Left kidney (tissue), 2 donors: ENCODE data around the gene C1orf53. TPM values are rescaled to one million over a fixed set of nuclear protein-coding genes. Genes with fewer than 3 reads are reported as not detected.
"Not testable (repeated sequence)": the region's sequence is repeated elsewhere in the genome, so short reads cannot be mapped to it uniquely, and the experiment has no call there.

Experiments
- DNase-seq: peaks from one replicate; pipeline ENCODE4 v3.0.0-alpha.2; 2013
- polyA plus RNA-seq: library from polyadenylated mRNA; unstranded; fragments of 120-200 nt; gene quantifications from one replicate; pipeline ENCODE4 v1.2.1, GENCODE V29; 2013; ENCODE audit not compliant: insufficient read length

C1orf53 gene
- polyA plus RNA-seq, 1 donor: 1.9 TPM

- no peak for DNase-seq
Measured at GRCh38 chr1:197920067-197920396, 17.6 kb downstream of the C1orf53 start.

DNA sequence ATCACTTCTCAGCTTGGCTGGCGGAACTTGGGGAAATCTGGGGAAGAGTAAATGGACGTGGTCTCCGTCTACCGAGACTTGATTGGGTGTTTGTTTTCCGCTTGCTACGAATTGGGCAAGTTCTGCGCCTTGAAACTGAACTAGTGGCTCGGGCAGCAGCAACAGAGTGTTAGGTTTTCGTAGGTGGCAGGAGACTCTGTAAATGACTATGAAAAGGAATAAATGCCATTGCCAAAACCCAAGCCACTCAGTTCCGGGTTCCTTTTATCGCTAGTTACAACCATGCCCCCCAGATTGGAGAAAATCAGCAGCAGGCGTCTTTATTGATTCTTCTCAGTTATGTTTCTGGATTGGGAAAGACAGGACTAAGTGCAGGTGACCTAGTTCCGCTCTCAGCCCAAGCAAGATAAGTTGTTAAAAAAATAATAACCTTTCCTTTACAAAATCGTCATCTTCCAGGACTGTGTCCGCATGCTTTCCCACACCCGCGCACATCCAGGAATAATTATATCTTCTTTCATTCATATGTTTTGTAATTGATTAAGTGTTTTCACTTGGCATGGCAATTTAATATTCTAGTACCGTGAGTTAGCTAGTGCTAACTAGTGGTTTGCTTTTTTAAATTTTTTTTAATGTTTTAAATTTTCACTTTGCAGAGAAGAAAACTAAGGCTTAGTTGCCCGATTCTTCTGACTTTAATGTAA is 18.1 kb downstream of the C1orf53 start:
- DNase-seq: no peak

DNA sequence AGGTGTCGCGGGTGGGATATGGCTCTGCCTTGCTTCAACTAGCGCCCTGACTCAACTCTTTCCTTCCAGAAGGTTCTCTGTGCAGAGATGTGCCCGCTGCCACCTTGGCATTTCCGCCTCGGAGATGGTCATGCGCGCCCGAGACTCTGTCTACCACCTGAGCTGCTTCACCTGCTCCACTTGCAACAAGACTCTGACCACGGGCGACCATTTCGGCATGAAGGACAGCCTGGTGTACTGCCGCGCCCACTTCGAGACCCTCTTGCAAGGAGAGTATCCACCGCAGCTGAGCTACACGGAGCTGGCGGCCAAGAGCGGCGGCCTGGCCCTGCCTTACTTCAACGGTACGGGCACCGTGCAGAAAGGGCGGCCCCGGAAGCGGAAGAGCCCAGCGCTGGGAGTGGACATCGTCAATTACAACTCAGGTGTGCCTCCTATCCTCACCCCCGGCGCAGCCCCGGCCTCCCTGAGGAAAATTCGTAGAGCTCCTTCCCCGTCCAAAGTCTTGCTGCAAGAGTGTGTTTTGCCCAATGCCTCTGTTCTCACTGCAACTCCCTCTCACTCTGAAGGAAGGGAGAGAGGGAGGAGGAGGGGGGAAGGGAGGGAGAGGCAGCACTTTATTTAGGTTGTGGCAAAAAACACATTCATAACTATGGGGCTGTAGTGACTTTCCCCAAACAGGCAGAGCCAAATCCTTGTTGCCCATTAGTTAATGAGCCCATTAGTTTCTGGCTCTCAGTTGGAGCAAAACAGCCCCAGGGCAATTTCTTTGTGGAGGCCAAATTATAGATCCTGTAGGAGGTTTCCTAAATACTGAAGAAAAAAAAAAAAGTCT is 19.0 kb downstream of the C1orf53 start:
- DNase-seq: no peak

DNA sequence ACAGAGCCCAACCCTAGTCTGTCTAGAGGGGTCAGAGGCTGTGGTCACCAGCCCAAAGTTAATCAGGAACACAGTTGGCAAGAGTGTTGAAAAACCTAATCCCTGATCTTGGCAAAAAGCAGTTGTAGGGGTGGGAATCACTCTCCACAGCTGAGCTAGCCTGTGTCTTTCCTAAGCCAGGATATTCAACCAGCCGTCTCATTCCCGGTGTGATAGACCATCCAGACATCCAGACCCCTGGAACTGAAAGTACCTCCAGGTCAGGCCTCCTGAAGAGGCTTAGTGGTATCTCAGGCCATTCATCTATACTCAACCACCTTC is 19.6 kb downstream of the C1orf53 start:
- DNase-seq: no peak

- DNase-seq: no peak
Measured at GRCh38 chr1:197923038-197923437, 20.6 kb downstream of the C1orf53 start.

DNA sequence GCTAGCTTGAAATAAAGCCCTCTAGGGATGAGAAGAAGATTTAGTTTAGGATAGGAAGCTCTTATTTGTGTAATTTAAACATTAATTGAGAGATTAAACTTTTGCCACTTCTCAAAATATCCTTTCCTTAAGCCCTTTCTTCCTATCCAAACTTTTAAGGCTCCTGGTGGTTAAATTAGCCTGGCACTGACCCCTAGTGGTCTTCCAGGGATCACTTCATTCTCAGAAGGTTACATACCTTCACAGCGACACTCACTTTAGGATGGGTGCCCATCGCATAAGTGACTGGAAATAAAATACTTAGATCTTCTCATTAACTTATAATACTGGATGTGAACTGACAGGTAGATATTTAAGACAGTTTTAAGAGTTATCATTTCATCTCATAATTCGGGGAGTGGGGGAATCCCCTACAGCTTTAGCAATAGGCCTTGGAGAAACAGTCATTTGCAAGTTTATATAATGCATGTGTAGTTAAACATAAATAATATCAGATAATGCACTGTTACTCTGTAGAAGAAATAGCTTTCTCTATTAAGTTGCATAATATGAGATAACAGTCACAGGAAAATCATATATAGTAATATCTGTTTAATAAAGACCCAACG is 22.2 kb downstream of the C1orf53 start:
- DNase-seq: no peak

DNA sequence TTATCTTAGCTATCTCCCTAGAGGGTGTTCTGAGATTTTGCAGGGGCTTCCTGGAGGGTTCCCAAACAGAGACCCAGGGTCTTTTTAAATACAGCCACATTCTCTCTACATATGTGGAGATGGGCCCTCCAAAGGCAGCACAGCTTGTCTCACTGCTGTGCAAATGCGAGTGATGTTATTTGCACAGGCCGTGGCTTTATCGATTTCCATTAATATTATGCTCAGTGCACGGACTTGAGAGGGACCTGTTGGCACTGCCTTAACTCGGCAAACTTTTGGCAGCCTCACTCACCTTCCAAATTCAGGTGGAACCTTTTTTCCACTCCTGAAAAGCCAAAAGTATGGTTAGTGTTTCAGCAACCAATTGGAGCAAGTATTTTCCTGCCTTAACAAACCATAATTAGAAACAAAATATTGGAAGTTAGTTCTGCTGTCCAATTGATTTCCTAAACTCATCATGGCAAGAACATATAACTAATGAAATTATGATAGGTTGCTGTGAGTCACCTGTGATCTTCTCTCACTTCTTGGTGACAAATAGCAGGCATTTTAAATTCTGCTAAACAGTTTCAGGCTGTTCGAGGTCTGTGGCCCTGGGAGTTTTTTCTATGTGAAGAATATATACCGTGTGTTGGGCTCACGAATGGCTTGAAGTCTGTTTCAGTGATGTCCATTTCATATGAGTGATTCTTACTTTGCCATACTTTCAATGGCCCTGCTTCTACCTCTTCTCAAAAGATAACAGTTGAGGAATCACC is 25.7 kb downstream of the C1orf53 start:
- no peak for DNase-seq

DNA sequence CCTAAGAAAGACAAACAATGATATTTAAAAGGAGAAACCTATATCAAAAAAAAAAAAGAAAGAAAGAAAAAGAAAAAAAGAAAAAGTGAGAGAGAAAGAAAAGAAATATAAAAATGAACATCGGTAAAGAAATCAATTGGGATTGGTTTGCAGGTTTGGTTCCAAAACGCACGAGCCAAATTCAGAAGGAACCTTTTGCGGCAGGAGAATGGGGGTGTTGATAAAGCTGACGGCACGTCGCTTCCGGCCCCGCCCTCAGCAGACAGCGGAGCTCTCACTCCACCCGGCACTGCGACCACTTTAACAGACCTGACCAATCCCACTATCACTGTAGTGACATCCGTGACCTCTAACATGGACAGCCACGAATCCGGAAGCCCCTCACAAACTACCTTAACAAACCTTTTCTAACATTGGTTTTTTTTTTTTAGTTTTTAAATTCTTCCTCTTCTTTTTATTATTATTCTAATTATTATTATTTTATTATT is 26.5 kb downstream of the C1orf53 start:
- no peak for DNase-seq

DNA sequence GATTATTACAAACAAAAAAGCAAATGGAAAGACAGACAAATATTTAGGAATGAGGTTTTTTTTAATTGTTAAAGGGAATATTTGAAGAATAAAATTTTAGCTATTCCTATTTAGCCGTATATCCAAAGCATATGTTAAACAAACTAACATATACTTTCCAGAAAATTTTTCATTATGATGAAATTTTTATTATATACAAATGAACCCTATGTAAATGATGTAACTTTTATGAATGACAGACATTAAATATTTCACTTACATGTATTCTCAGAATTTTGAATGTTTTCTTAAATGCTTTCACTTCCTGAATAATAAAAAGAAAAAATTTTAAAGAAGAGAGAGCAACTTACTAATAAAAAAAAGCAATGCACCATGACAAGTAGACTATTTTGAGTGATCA is 30.6 kb downstream of the C1orf53 start:
- no peak for DNase-seq

DNA sequence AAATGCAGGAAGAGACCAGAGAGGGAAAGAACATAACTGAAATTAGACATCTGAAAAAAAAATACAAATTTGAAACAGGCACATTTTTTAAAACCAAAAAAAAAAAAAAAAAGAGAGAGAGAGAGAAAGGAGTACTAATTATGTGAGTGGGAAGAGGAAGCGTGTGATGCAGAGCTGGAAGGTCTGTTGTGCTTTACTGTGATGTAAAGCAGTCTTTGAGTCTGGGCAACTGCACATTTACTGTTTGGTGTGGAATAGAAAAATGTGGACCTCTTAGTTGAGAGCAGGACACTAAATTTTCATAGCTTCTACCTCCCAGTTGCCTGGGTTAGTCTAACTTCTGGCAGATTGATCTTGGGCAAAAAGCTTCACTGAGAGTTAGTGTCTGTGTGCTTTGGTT is 31.2 kb downstream of the C1orf53 start:
- DNase-seq: no peak

DNA sequence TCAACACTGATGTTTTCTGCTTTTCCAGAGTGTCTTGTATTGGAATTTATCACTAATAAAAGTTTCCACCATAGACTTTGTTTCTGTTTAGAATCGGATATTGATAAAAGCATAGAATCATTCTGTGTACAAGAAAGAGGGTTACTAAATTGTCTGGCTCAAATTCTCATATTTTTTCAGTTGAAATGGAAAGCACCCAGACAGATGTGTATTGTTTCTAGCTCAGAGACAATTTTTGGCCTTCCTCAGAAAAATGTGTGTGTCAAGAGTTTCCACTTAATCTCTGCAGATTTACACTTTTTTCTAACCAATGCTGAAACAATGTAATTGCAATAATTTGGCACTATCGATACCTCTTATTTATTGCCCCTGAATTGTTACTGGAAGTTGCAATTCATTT is 35.0 kb downstream of the C1orf53 start:
- DNase-seq: no peak

GRCh38 chr1:197937892-197938291 is 35.5 kb downstream of the C1orf53 start:
- DNase-seq: no peak

- not testable (repeated sequence) for DNase-seq
Measured at GRCh38 chr1:197939159-197939980, 36.9 kb downstream of the C1orf53 start.

- DNase-seq: no peak
Measured at GRCh38 chr1:197942042-197942441, 39.6 kb downstream of the C1orf53 start.

DNA sequence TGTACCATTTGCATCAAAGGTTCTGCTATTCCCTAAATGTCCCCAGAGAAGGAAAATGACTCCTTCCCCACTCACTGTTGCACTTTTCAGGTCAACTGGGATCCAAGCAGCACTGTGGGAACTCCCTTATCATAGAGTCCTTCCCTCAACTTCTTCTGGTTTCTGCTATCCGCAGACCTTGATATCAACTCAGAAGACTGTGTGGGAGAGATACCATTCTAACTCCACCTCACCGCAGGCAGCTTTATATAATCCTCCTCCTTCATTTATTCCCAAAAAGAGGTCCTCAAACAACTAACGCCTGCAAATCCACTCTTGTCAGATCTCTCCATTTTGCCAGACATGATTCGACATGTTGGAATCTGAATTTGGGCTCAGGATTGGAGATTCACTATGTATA is 42.1 kb downstream of the C1orf53 start:
- no peak for DNase-seq

DNA sequence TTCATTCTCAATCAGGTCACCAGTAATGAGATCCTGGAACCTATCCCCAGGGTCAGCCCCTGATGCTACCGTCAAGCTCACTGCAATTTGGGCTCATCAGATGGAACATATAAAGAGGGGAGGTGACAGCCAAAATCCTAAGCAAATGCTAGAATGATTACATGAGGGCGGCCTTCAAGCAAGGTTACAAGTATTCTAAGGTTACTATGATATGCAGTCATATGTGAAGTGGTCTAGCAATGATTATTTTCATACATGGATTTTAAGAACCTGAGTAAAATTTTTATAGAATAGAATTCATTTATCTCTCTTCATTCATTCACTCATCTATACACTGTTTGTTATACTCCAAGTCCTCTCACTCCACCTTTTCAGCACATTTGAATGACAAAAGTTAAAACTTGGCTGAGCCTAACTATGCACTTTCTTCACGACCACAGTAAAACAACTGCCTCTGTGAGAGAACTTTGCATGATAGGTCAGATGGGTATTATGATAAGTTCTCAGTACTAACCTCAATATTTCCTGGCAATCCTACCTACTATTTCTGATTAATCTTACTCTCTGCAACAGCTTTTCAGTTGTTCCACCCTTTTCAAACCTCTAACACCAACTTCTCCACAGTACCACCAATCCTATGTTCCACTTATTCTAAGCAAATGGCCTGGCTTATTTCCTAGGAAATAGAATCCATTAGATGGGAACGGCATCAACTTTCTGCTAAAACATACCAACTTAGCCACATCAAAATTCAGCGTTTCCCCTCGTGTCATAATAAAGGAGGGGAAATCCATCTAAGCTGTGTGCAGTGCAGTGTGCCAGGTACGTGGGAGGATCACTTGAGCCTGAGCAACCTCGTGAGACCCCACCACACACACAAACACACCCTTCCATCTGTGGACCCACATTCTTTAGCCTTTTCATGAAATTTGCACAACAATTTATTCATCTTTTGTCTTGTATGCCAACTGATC is 46.8 kb downstream of the C1orf53 start:
- DNase-seq: no peak

DNA sequence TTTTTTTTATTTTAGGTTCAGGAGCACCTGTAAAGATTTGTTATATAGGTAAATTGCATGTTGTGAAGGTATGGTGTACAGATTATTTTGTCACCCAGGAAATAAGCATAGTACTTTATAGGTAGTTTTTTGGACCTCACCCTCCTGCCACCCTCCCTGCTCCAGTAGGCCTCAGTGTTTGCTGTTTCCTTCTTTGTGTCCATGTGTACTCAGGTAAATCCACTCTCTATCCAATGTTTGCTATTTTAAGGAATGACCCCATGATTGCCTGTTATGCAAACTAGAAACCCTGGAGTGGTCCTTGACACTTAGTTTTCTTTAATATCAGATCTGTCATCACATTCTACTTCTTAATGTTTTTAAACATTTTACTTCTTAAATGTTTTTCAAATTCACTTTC is 48.7 kb downstream of the C1orf53 start:
- DNase-seq: no peak

DNA sequence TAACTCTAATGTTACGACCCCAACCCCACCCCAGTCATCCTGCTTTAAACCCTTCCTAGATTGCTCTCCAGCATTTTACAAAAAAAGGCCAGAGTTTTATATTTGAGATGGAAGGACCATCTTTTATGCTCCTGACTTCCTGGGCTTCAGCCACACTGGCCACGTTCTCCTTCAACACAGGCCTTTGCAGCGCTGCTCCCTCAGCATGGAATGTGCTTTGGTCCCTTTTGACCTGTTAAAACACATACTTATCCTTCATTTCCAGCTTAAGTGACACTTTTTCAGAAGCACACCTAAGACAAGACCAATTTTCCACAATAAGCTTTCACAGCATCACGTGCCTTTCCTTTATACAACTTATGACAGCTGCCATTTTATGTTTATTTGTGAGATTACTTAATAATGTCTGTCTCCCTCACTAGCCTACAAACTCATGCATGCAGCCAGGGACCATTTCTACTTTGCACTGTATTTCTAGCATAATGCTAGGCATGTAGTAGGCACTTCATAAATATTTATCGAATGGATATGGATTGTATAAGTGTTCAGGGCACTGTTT is 49.3 kb downstream of the C1orf53 start:
- DNase-seq: no peak

- DNase-seq: not testable (repeated sequence)
Measured at GRCh38 chr1:197953472-197953871, 51.0 kb downstream of the C1orf53 start.
